Body of pancreas (tissue), 4 donors: ENCODE results near the gene THOP1. TPM values are rescaled to one million over a fixed set of nuclear protein-coding genes. Genes with fewer than 3 reads are reported as not detected.

Experiments
- ATAC-seq: fragments of 150-250 bp; one replicate; pipeline ENCODE4 v1.9.1; 2016
- DNase-seq, 4 donors: peaks; one replicate each; pipeline ENCODE4 v3.0.0-alpha.2; 2019
- H3K27ac ChIP-seq, 4 donors: fragments of 200-600 bp; sonication (generic); 1 replicate in 3 of 4; 2 replicates in 1 of 4; pipeline versions ENCODE4 v1.5.1 to v1.6.1; 2016 to 2019; ENCODE audit warnings: mild to moderate bottlenecking in 1 of 4, mixed read lengths in 1 of 4, moderate library complexity in 1 of 4
- H3K27me3 ChIP-seq, 2 donors: fragments of 200-600 bp; sonication (generic); one replicate each; pipeline ENCODE4 v1.6.0; 2016; ENCODE audit warnings: mild to moderate bottlenecking in 1 of 2
- H3K36me3 ChIP-seq, 2 donors: fragments of 200-600 bp; sonication (generic); replicated peaks in 1 of 2; 2 replicates each; pipeline ENCODE4 v1.5.1; 2016; ENCODE audit warnings: low read depth in 2 of 2; ENCODE audit not compliant: insufficient read depth in 1 of 2
- H3K4me1 ChIP-seq: fragments of 200-600 bp; sonication (generic); one replicate; pipeline ENCODE4 v1.6.0; 2016
- H3K4me3 ChIP-seq, 2 donors: fragments of 200-600 bp; sonication (generic); 1 replicate in 1 of 2; 2 replicates in 1 of 2; pipeline ENCODE4 v1.5.1; 2016 to 2019
- H3K9me3 ChIP-seq, 3 donors: fragments of 200-600 bp; sonication (generic); 1 replicate in 2 of 3; 2 replicates in 1 of 3; pipeline ENCODE4 v1.5.1; 2016
- CTCF ChIP-seq, 7 experiments: fragments of 450-650 bp in 4 of 7; fragments of 200-600 bp in 3 of 7; sonication (generic) in 3 of 7; IDR thresholded peaks; one replicate each; pipeline ENCODE4 v1.5.1; 2016 to 2019; ENCODE audit warnings: antibody characterized with exemption in 7 of 7
- POLR2A ChIP-seq, 3 donors: fragments of 450-650 bp; IDR thresholded peaks; one replicate each; pipeline ENCODE4 v1.6.1; 2016; ENCODE audit warnings: antibody characterized with exemption in 3 of 3, mild to moderate bottlenecking in 2 of 3
- WGBS, 2 donors: methylation state at CpG; one replicate each; pipeline ENCODE4 v1.1.5; 2017; 5-methylcytosine and 5-hydroxymethylcytosine counted together
- intact Hi-C: fragments of 100-400 bp; cut with DNase I; formaldehyde crosslinking; loops from one replicate; pipeline ENCODE4 v1.15.1; 2023
- total RNA-seq, 2 donors: library from RNA; depleted of rRNA; stranded (reverse); fragments of >200 nt; gene quantifications; one replicate each; pipeline ENCODE4 v1.1.0, GENCODE V29; 2016

Gene THOP1
- total RNA-seq, 2 donors from 2014 or later: 17.5 to 19.7 TPM

- Histone ChIP-seq H3K27ac (no peak overlapping the region), H3K36me3 (peaks cover 0 to 3% of the 10 kb centered on the region in 2 donors), H3K9me3 (no peaks in the 10 kb centered on the region), H3K4me1 (no peaks in the 10 kb centered on the region), H3K27me3 (no peaks in the 10 kb centered on the region), H3K4me3 (no peak overlapping the region)
- 95 to 100% methylated on average over 1 to 36 of the region's 58 CpGs for WGBS, 2 donors
- intact Hi-C loops: no loop called here
- TF ChIP-seq CTCF (IDR thresholded peaks at IDR 0.05) (no peak), POLR2A (IDR thresholded peaks at IDR 0.05) (no peak)
- no peak for DNase-seq
- no peak for ATAC-seq
Measured at GRCh38 chr19:2810141-2811091, 25.1 kb downstream of the THOP1 start.

DNA sequence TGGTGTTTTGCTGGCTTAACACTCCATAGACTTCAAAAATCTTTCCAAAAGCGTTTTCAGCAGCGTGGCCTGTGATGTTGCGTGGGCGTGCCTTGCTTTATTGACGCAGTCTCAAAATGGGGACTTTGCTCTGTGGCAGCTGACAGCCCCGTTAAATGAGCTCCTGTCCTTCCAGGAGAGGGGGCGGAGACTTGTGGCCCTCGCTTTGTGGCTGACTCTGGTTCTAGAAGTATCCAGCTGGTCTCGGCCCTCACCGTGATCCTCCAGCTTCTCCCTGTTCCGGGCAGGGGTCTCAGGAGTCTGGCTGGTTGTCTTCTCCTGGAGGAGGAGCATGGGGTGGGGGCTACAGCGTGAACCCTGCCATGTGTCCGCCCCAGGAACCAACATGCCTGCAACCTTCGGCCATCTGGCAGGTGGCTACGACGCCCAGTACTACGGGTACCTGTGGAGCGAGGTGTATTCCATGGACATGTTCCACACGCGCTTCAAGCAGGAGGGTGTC lies 26.0 kb downstream of the THOP1 start:
- intact Hi-C loops: no loop called here
- DNase-seq (no peak), ATAC-seq (no peak)
- H3K36me3 ChIP-seq: peaks cover 0 to 3% of the 10 kb centered on the region in 2 donors
- TF ChIP-seq POLR2A (IDR thresholded peaks at IDR 0.05) (no peak), CTCF (IDR thresholded peaks at IDR 0.05) (no peak)
- no peak overlapping the region for H3K27ac ChIP-seq
- H3K27me3 ChIP-seq: no peaks in the 10 kb centered on the region
- WGBS, 2 donors: 91 to 98% methylated on average over 14 to 20 of the region's 20 CpGs
- no peak overlapping the region for H3K4me3 ChIP-seq
- H3K9me3 ChIP-seq: no peaks in the 10 kb centered on the region
- H3K4me1 ChIP-seq: no peaks in the 10 kb centered on the region

DNA sequence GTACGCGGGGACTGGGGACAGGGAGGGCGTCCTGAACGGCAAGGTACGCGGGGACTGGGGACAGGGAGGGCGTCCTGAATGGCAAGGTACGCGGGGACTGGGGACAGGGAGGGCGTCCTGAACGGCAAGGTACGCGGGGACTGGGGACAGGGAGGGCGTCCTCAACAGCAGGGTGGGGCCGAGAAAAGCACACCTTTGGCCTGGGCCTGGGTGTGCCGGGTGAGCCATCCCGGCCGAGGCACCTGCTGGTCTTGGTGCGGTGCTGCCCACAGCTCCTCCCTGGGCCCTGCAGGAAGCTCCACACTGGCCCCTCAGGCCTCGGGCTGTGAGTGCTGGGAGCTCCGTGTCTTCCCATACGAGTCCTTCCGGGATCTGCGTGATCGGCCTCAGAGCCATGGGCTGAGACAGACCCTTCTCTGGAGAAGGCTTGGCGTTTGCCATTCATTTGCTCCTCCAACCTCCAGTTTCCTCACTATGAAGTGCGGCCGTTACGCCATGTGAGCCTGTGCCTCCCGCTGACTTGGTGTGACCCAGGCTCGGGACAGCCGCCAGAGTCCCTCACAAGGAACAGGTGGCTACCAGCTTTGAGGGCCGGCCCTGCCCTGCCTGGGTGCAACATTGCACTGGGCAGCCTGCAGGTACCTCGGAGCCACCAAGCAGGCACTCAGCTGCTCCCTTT lies 26.6 kb downstream of the THOP1 start:
- Histone ChIP-seq H3K27ac (no peak overlapping the region), H3K27me3 (no peaks in the 10 kb centered on the region), H3K9me3 (no peaks in the 10 kb centered on the region), H3K4me3 (no peak overlapping the region), H3K4me1 (no peaks in the 10 kb centered on the region), H3K36me3 (peaks cover 0 to 3% of the 10 kb centered on the region in 2 donors)
- ATAC-seq: no peak
- WGBS, 2 donors: 91 to 95% methylated on average over 23 to 34 of the region's 34 CpGs
- DNase-seq: no peak
- intact Hi-C loops: no loop called here
- no peak for TF ChIP-seq POLR2A (IDR thresholded peaks at IDR 0.05)
- no peak for TF ChIP-seq CTCF (IDR thresholded peaks at IDR 0.05)

- no peak overlapping the region for H3K4me3 ChIP-seq
- no peaks in the 10 kb centered on the region for H3K27me3 ChIP-seq
- H3K27ac ChIP-seq: no peak overlapping the region
- DNase-seq (no peak), ATAC-seq (no peak)
- no peaks in the 10 kb centered on the region for H3K4me1 ChIP-seq
- no peaks in the 10 kb centered on the region for H3K9me3 ChIP-seq
- WGBS, 2 donors: 95% methylated on average over 35 of the region's 37 CpGs; no CpG with 5 or more reads in 1 of the 2 donors
- no peak for TF ChIP-seq CTCF (IDR thresholded peaks at IDR 0.05)
- TF ChIP-seq POLR2A (IDR thresholded peaks at IDR 0.05): no peak
- peaks cover 0 to 3% of the 10 kb centered on the region in 2 donors for H3K36me3 ChIP-seq
- intact Hi-C loops: no loop called here
Measured at GRCh38 chr19:2812414-2813234, 27.3 kb downstream of the THOP1 start.
